HCT116 (cell line): ENCODE data around the gene ABHD5. TPM values are rescaled to one million over a fixed set of nuclear protein-coding genes. Genes with fewer than 3 reads are reported as not detected.

ENCODE experiments used
- ATAC-seq: fragments of 200-7000 bp; cut with Tn5 transposase; 2 replicates; pipeline ENCODE4 v1.9.1; 2020; ENCODE audit warnings: mild to moderate bottlenecking, moderate library complexity
- BruUV-seq: library from RNA; stranded (reverse); fragments of 400-500 nt; replicated peaks from 2 replicates; lab custom pipeline; 2021; lab: Mats Ljungman, UMichigan
- CTCF ChIA-PET: fragments of 300-600 bp; sonication (Branson Sonifier 250); formaldehyde crosslinking; loops from one replicate; lab custom pipeline; 2021; ENCODE audit warnings: antibody characterized with exemption; lab: Charles Lee
- POLR2A ChIA-PET: fragments of 300-600, 350-600 bp; sonication (Branson Sonifier 250); formaldehyde crosslinking; loops from one replicate; lab custom pipeline; 2021; ENCODE audit warnings: antibody characterized with exemption; lab: Charles Lee
- RAD21 ChIA-PET, 2 experiments: fragments of 300-600 bp; sonication (Branson Sonifier 250); formaldehyde crosslinking; loops; one replicate each; lab custom pipeline; 2023; ENCODE audit warnings: low total read pairs in 2 of 2; ENCODE audit not compliant: uncharacterized antibody in 2 of 2, unreplicated experiment in 2 of 2, low non-redundant PET in 1 of 2; lab: Charles Lee
- DNase-seq: peaks from one replicate; pipeline ENCODE4 v3.0.0-alpha.2; 2010; ENCODE audit warnings: low read depth, low spot score
- H2AFZ ChIP-seq: fragments of 200-600 bp; shearing (Covaris generic), sonication (generic); 2 replicates; pipeline ENCODE4 v1.6.1; 2017; ENCODE audit warnings: low read depth, mixed run types, mixed read lengths, antibody characterized with exemption, low read length; ENCODE audit not compliant: poor library complexity, severe bottlenecking
- H3K27ac ChIP-seq: 2 replicates; pipeline ENCODE4 v1.5.1; 2012; ENCODE audit warnings: low read depth, low read length
- H3K27me3 ChIP-seq: fragments of 200-600 bp; sonication (generic); 2 replicates; pipeline ENCODE4 v1.6.1; 2016; ENCODE audit warnings: mixed run types, low read length, mixed read lengths; ENCODE audit not compliant: insufficient read depth
- H3K36me3 ChIP-seq, 2 experiments: fragments of 200-500 bp in 1 of 2; fragments of 200-600 bp in 1 of 2; sonication (Bioruptor generic) in 1 of 2; sonication (generic) in 1 of 2; 2 replicates each; pipeline versions ENCODE4 v1.5.1 to v1.6.1; 2014 to 2016; ENCODE audit warnings: low read length in 2 of 2, inconsistent platforms in 1 of 2, mixed read lengths in 1 of 2, mixed run types in 1 of 2; ENCODE audit not compliant: insufficient read depth in 2 of 2, control insufficient read depth in 1 of 2
- H3K4me1 ChIP-seq, 2 experiments: fragments of 200-600 bp in 1 of 2; sonication (generic) in 1 of 2; 2 replicates each; pipeline versions ENCODE4 v1.5.1 to v1.6.1; 2012 to 2017; ENCODE audit warnings: low read length in 2 of 2, inconsistent platforms in 1 of 2, mild to moderate bottlenecking in 1 of 2, mixed read lengths in 1 of 2, mixed run types in 1 of 2, moderate library complexity in 1 of 2; ENCODE audit not compliant: insufficient read depth in 2 of 2, control insufficient read depth in 1 of 2
- H3K4me2 ChIP-seq: fragments of 200-600 bp; sonication (generic); 2 replicates; pipeline ENCODE4 v1.6.1; 2017; ENCODE audit warnings: mixed run types, low read length, mixed read lengths
- H3K4me3 ChIP-seq, 2 experiments: fragments of 200-600 bp in 1 of 2; sonication (generic) in 1 of 2; replicated peaks in 1 of 2; 2 replicates each; pipeline ENCODE4 v1.5.1; 2011 to 2016; ENCODE audit warnings: low read length in 2 of 2, control low read depth in 1 of 2, low read depth in 1 of 2, mild to moderate bottlenecking in 1 of 2, mixed read lengths in 1 of 2, mixed run types in 1 of 2
- H3K79me2 ChIP-seq: fragments of 200-600 bp; sonication (generic); 2 replicates; pipeline ENCODE4 v1.6.1; 2017; ENCODE audit warnings: mild to moderate bottlenecking, mixed run types, low read length, moderate library complexity, mixed read lengths; ENCODE audit not compliant: insufficient read depth
- H3K9ac ChIP-seq: fragments of 200-600 bp; sonication (generic); 2 replicates; pipeline ENCODE4 v1.6.1; 2016; ENCODE audit warnings: low read length, mixed read lengths
- H3K9me2 ChIP-seq: fragments of 200-600 bp; sonication (generic), shearing (Covaris generic); 2 replicates; pipeline ENCODE4 v1.6.1; 2017; ENCODE audit warnings: mixed run types, mild to moderate bottlenecking, moderate library complexity; ENCODE audit not compliant: insufficient read depth
- H3K9me3 ChIP-seq, 2 experiments: fragments of 200-500 bp in 1 of 2; fragments of 200-600 bp in 1 of 2; sonication (Bioruptor generic) in 1 of 2; sonication (generic) in 1 of 2; 2 replicates each; pipeline ENCODE4 v1.6.1; 2014 to 2017; ENCODE audit warnings: low read length in 2 of 2, mixed read lengths in 2 of 2, inconsistent platforms in 1 of 2, low read depth in 1 of 2, mild to moderate bottlenecking in 1 of 2, mixed run types in 1 of 2, moderate library complexity in 1 of 2; ENCODE audit not compliant: control insufficient read depth in 1 of 2, insufficient read depth in 1 of 2
- H4K20me1 ChIP-seq: fragments of 200-600 bp; sonication (generic), shearing (Covaris generic); 2 replicates; pipeline ENCODE4 v1.6.1; 2017; ENCODE audit warnings: mixed run types, mild to moderate bottlenecking, moderate library complexity; ENCODE audit not compliant: insufficient read depth
- JUND ChIP-seq: IDR thresholded peaks from 2 replicates; pipeline ENCODE4 v1.6.1; 2012
- POLR2AphosphoS5 ChIP-seq: IDR thresholded peaks from 2 replicates; pipeline ENCODE4 v1.6.1; 2011; ENCODE audit warnings: mild to moderate bottlenecking, low read depth, low read length, moderate library complexity
- REST ChIP-seq: IDR thresholded peaks from 2 replicates; pipeline ENCODE4 v1.6.1; 2012; ENCODE audit warnings: low read depth
- YY1 ChIP-seq: IDR thresholded peaks from 2 replicates; pipeline ENCODE4 v1.6.1; 2011; ENCODE audit warnings: low read length, low read depth, moderate library complexity, mild to moderate bottlenecking; ENCODE audit not compliant: insufficient replicate concordance; ENCODE audit errors: extremely low read depth
- intact Hi-C: fragments of 100-400 bp; cut with micrococcal nuclease; formaldehyde crosslinking; loops from 2 replicates; pipeline ENCODE4 v1.10.0; 2022
- total RNA-seq: library from RNA; stranded (reverse); gene quantifications from one replicate; pipeline ENCODE4 v1.2.1, GENCODE V29; 2021; ENCODE audit not compliant: unreplicated experiment

The ABHD5 gene
- total RNA-seq, 1 experiment from 2014 or later: 18.5 TPM

- peak overlapping the region; percentile 10; the same call in 1 of the 2 replicates for H3K4me2 ChIP-seq
Measured at GRCh38 chr3:43748179-43748578, 57.4 kb downstream of the ABHD5 start.

More at GRCh38 chr3:43748179-43748578, 57.4 kb downstream of the ABHD5 start:
- Histone ChIP-seq H3K9me3 (no peaks in the 10 kb centered on the region), H3K27me3 (no peaks in the 10 kb centered on the region), H3K9me2 (no peaks in the 10 kb centered on the region), H2AFZ (peak overlapping the region; percentile 65), H3K27ac (no peak overlapping the region), H3K79me2 (no peaks in the 10 kb centered on the region), H3K4me3 (no peak overlapping the region), H3K4me1 (peaks cover 0 to 17% of the 10 kb centered on the region in 2 experiments; a peak in 2 of 4 replicates), H3K9ac (no peak overlapping the region), H4K20me1 (no peaks in the 10 kb centered on the region), H3K36me3 (no peaks in the 10 kb centered on the region)
- POLR2A ChIA-PET: no interaction called here
- peak; percentile 63 for ATAC-seq
- no peak for DNase-seq
- RAD21 ChIA-PET: no interaction called here
- intact Hi-C loops: no loop called here
- no TSS peak for BruUV-seq
- CTCF ChIA-PET: no interaction called here
- no peak for TF ChIP-seq POLR2AphosphoS5
- TF ChIP-seq JUND: no peak
- no peak for TF ChIP-seq YY1
- TF ChIP-seq REST: no peak
